GM21515 (cell line): Measurements from ENCODE around the gene PRKCQ.
"Not testable (repeated sequence)": the region's sequence is repeated elsewhere in the genome, so short reads cannot be mapped to it uniquely, and the experiment has no call there.

Experiments
- ATAC-seq: cut with Tn5 transposase; IDR thresholded peaks from one replicate; pipeline ENCODE4 v1.9.1; 2021; ENCODE audit not compliant: unreplicated experiment

Gene PRKCQ

DNA sequence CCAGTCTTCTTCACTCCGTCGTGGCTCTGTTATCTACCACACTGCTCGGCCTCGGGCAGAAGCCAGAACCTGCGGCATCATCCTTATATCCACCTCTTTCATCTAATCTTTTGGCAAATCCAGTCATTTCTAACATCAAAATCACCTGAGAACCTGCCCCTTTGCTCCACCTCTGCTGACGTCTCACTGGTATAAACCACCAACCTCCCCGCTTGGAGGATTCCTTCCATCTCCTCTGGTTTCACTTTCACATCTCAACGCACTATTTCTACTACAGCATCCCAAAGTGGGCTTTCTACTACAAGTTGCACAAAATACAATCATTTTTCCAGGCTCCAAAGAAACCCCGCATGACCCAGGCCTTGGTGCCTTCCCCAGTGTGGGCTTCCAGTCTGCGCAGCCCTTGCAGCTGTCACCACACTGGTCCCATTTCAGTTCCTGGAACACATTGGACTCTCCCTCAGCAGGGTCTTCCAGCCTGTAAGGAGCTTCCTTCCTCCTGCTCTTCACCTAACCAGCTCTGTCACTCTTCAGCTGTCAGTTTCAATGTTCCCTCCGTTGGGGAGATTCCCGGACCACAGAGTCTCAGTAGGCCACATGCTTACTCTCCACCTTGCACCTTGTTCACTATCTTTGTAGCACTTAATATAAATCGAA is 85.0 kb downstream of the PRKCQ start:
- no peak for ATAC-seq

- no peak for ATAC-seq
These were observed 85.6 kb downstream of the PRKCQ start for GRCh38 chr10:6494442-6494819.

DNA sequence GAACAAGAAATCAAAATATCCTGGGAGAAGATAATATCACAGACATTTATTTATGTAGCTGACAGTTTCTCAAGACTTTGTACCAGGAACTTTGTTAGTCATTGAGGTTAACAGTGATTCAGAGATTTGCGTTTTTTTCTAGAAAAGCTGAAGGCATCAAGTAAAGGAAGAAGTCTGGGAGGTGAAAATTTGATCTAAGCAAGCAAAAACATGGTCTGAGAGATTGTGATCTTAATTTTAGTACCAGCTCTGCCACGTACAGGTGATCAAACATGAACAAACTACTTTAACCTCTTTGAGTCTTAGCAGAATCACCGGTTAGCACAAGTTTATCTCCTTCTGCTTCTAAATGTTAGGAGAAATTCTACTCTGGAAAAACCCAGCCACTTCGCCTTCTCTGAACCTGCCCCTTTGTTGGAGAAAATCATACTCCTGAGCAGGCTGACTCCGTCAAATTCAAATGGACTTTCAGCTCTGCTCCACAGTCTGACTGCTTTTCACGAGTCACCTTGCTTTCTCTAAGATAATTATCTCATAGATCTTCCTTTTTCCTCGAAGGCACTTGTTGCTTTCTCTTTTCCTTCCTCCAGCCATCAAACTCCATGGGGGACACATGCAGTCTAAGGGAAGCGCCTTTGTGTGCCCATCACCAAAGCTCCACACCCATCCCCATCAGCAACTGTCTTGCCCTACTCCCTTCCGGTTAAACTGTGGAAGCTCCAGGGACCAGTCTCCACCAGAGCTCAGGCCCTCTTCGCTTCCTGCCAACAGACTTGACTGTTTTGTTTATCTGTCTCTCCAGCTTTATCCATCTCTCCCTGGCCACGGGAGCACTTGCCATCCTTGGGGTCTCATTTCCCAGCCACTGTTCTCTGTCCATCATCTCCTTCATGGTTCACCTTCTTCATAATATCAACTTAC is 86.3 kb downstream of the PRKCQ start:
- no peak for ATAC-seq

DNA sequence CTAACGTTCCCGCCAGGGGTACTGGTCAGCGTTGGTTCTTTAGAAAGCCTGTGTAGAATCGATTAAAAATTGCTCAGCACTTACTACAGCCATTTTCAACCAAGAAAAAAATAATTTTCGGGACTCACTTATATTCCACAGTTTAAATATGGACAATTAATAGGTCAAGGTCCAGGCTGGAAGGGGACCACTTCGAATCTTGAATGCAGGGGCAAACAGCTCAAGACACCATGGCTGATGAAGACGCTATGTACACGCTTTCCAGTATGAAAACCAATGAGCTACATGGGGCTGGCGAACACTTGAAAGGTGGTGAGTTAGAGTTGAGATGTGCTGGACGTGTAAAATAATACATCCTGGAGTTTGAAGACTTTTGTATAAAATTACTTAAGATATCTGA is 87.2 kb downstream of the PRKCQ start:
- no peak for ATAC-seq

DNA sequence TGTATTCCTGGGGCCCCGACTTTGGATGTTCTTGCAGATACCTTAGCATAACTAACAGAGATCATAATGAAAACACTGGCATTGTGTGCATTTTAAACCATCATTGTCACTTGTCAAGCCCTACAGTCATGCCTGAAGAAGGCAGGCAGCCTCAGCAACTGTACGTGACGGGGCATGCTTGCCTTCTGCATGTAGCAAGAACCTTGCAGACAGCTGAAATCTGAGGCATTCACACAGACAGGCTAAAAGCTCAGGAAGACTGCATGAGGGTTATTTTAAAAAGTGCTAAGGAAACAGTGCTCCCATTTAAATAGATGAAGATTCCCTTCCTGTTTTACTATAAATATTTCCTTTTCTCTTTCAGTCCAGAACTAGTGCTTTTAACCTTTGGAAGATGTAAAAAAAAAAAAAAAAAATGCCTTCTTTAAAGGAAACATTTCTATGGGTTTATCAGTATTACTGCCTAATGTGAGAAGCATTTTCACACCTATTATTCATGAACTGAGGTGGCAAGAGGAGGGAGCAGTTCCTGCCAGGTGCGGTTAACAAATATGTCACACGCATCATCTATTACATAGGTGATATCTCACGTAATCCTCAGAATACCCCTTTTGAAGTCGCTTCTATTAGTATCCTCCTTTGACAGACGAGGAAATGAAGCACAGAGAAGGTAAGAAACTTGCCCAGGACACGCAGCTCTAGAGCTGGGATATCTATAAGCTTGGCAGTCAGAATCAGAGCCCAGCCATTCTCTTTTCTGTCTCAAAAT is 88.1 kb downstream of the PRKCQ start:
- ATAC-seq: no peak

DNA sequence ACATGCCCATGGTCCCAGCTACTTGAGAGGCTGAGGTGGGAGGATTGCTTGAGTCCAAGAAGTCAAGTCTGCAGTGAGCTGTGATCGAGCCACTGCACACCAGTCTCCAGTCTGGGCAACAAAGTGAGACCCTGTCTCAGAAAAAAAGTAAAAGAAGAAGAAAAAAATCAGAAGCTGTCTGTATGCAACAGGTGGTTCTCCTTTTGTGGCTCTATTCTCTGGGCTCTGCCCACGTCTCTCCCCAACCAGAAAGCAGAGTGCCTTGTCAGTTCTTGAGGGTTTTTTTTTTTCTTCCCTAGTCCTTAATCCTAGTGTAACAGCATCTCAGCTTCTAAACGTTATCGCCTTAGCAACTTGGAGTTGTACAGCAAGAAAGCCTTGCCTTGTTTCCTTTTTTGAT is 89.5 kb downstream of the PRKCQ start:
- ATAC-seq: no peak

DNA sequence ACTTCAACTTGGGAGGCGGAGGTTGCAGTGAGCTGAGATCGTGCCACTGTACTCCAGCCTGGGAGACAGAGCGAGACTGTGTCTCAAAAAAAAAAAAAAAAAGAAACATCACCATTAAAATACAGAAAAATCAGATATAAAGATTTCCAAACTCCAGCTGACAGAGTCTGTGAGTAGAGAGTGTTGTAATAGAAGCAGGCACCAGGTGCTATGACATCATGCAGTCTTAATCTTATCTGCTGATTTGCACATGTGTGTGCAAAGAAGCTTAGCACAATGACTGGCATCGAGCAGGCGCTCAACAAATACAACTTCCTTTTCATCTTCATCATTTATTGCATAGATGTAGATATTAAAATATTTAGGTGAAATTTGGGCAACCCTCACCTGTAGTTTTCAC is 92.2 kb downstream of the PRKCQ start:
- no peak for ATAC-seq

DNA sequence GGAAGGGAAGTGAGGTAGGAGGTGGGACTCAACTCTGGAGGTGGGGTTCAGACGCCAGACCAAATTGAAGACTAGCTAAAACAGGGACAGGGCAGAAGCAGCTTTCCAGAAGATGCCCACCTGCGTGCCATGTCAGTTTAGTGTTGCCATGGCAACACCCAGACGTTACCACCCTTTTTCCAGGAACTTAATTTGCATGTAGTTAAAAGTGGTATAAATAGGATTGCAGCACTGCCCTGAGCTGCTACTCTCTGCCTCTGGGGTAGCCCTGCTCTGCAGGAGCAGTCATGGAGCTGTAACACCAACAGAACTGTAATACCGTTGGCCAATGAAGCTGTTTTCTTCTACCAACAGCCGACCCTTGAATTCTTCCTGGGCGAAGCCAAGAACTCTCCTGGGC is 93.8 kb downstream of the PRKCQ start:
- no peak for ATAC-seq

DNA sequence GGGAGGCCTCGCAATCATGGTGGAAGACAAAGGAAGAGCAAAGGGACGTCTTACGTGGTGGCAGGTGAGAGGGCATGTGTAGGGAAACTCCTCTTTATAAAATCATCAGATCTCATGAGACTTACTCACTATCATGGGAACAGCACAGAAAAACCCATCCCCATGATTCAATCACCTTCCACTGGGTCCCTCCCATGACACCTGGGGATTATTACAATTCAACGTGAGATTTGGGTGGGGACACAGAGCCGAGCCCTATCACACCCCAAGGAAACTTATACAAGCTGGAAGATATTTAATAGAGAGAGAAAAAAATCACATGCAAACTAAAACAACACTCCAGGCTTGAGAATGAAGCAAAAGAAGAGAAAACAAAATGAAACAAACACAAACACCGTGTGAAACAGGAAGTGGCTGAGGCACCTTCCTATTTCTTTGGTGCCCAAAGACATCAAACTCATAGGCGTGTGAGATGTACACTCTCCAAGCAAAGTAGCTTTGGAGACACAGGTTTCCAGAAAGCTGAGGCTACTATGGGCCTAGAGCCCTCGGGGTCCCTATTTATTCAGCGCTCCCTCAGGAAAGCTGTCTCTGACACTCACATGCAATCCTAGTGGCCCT is 97.2 kb downstream of the PRKCQ start:
- ATAC-seq: no peak

- ATAC-seq: no peak
These were observed 101.4 kb downstream of the PRKCQ start for GRCh38 chr10:6478722-6479121.

GRCh38 chr10:6476989-6477388 is 103.1 kb downstream of the PRKCQ start:
- ATAC-seq: no peak

- ATAC-seq: no peak
These were observed 105.2 kb downstream of the PRKCQ start for GRCh38 chr10:6474871-6475270.

- peak; percentile 75 for ATAC-seq
These were observed 106.1 kb downstream of the PRKCQ start for GRCh38 chr10:6473901-6474370.

DNA sequence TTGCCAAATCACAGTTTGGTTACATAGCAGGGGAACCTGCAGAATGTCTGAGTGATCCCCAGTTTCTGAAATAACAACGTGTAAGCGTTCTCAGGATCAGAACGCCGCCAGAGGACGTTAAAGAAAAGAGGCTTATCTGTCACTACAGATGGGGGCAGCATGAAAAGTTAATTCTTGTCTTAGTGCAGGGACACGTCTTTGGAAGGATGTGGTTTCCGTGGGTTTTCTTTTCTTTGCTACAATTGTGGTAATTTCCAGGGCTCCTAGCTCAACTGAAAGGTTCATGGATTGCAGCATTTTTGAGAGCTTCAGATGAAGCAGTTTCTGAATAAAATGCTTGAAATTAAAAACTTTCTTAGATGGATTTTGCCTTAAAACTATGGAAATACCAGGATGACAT is 106.6 kb downstream of the PRKCQ start:
- ATAC-seq: no peak

GRCh38 chr10:6472710-6473005 is 107.4 kb downstream of the PRKCQ start:
- ATAC-seq: not testable (repeated sequence)

GRCh38 chr10:6470894-6471618 is 109.0 kb downstream of the PRKCQ start:
- ATAC-seq: no peak

DNA sequence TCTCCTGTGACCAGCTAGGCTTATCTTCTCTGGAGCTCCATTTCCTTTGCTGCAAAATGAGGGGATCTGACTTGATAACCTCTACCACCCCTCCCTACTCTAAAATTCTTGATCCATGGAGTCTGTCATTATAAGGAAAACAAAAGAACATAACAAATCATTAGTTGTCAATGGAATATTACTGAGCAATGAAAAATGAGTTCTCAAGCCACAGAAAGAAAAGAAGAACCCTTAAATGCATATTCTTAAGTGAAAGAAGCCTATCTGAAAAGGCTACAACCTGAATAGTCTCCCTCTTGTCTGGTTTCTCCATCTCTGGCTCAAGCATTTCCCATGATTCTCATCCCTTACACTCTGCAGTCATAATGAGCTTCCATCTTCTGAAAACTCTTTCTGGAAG is 110.4 kb downstream of the PRKCQ start:
- no peak for ATAC-seq

GRCh38 chr10:6465854-6466601 is 114.0 kb downstream of the PRKCQ start:
- no peak for ATAC-seq

DNA sequence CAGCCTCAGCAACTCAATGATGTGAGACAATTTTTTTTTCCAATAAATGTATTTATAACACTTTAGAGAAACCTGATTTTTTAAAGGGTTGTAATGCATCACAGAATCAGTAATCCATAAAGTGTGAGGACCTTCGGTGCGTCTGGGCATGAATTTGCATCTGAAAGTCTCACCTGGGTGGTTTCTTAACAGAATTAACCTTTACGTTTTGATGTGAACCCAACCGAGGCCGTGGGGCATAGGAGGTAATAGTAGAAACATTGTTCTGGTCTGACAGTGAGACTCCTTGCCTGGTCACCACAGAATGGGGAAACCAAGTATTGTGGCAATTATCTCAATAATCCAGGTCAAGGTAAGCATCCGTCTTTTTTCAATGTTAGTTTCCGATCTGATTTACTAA is 114.6 kb downstream of the PRKCQ start:
- ATAC-seq: no peak

- no peak for ATAC-seq
These were observed 115.1 kb downstream of the PRKCQ start for GRCh38 chr10:6464862-6465430.
